ENCODE results near the gene CHAC2.
"Not testable (repeated sequence)": the region's sequence is repeated elsewhere in the genome, so short reads cannot be mapped to it uniquely, and the experiment has no call there.

The CHAC2 gene

GRCh38 chr2:53753041-53753440 lies 14.6 kb upstream of the CHAC2 start:
- no peak overlapping the region for H3K4me3 ChIP-seq (ENCODE audit: low read length)
- no peak for DNase-seq (ENCODE audit: low read depth)
- TF ChIP-seq CTCF (IDR thresholded peaks at IDR 0.05; ENCODE audit: insufficient read depth, low read depth, low read length, missing control alignments), result no peak

GRCh38 chr2:53755121-53755520 lies 12.5 kb upstream of the CHAC2 start:
- DNase-seq (ENCODE audit: low read depth), result peak; percentile 76
- H3K4me3 ChIP-seq (ENCODE audit: low read length), result no peak overlapping the region
- no peak for TF ChIP-seq CTCF (IDR thresholded peaks at IDR 0.05; ENCODE audit: insufficient read depth, low read depth, low read length, missing control alignments)

GRCh38 chr2:53756644-53757043 lies 11.0 kb upstream of the CHAC2 start:
- DNase-seq (ENCODE audit: low read depth), result no peak
- TF ChIP-seq CTCF (IDR thresholded peaks at IDR 0.05; ENCODE audit: insufficient read depth, low read depth, low read length, missing control alignments), result no peak
- no peak overlapping the region for H3K4me3 ChIP-seq (ENCODE audit: low read length)

GRCh38 chr2:53757206-53757605 lies 10.4 kb upstream of the CHAC2 start:
- not testable (repeated sequence) for DNase-seq (ENCODE audit: low read depth); H3K4me3 ChIP-seq (ENCODE audit: low read length)

- H3K4me3 ChIP-seq (ENCODE audit: low read length), result no peak overlapping the region
- DNase-seq (ENCODE audit: low read depth), result no peak
- no peak for TF ChIP-seq CTCF (IDR thresholded peaks at IDR 0.05; ENCODE audit: insufficient read depth, low read depth, low read length, missing control alignments)
Observed at GRCh38 chr2:53765767-53766166, 1.8 kb upstream of the CHAC2 start.

- no peak for DNase-seq (ENCODE audit: low read depth)
- H3K4me3 ChIP-seq (ENCODE audit: low read length), result peak overlapping the region; percentile 92
- TF ChIP-seq CTCF (IDR thresholded peaks at IDR 0.05; ENCODE audit: insufficient read depth, low read depth, low read length, missing control alignments), result no peak
Observed at GRCh38 chr2:53768242-53768542, 588 bp downstream of the CHAC2 start.

GRCh38 chr2:53769318-53769945 lies 1.8 kb downstream of the CHAC2 start:
- TF ChIP-seq CTCF (IDR thresholded peaks at IDR 0.05; ENCODE audit: insufficient read depth, low read depth, low read length, missing control alignments), result no peak
- no peak for DNase-seq (ENCODE audit: low read depth)
- H3K4me3 ChIP-seq (ENCODE audit: low read length), result no peak overlapping the region
